GM18520 (cell line): Measurements from ENCODE around the gene SPATA6.
"Not testable (repeated sequence)": the region's sequence is repeated elsewhere in the genome, so short reads cannot be mapped to it uniquely, and the experiment has no call there.

Experiments used
- ATAC-seq: cut with Tn5 transposase; IDR thresholded peaks from one replicate; pipeline ENCODE4 v1.9.1; 2021; ENCODE audit not compliant: unreplicated experiment

SPATA6 gene

DNA sequence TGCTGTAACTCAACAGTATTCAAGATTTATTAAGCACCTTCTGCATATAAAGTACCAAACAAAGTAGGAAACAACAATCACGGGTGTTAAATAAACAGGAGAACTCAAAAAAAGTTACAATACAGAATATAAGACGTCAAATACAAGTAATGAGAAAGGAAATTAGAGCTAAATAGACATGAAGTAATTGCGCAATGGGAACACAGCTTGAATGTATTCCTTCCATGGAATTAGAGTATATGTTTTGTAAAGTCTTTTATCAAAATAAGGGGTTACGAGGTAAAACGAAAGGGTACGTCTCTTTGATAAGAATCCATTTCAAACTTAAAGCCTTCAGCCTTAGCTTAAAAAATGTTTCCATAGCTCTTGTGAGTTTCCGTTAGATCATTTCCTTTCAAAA lies 109.1 kb downstream of the SPATA6 start:
- ATAC-seq = no peak

GRCh38 chr1:48356901-48357300 lies 115.1 kb downstream of the SPATA6 start:
- no peak for ATAC-seq

DNA sequence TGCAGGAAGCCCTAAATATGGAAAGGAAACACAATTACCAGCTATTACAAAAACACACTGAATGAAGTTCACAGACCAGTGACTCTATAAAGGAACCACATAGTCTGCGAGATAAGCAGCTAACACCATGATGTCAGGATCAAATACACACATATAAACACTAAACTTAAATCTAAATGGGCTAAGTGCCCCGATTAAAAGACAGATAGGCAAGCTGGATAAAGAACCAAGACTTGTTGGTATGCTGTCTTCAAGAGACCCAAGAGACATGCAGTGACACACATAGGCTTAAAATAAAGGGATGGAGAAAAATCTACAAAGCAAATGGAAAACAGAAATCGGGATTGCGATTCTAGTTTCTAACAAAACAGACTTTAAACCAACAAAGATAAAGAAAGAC lies 127.6 kb downstream of the SPATA6 start:
- ATAC-seq = no peak

DNA sequence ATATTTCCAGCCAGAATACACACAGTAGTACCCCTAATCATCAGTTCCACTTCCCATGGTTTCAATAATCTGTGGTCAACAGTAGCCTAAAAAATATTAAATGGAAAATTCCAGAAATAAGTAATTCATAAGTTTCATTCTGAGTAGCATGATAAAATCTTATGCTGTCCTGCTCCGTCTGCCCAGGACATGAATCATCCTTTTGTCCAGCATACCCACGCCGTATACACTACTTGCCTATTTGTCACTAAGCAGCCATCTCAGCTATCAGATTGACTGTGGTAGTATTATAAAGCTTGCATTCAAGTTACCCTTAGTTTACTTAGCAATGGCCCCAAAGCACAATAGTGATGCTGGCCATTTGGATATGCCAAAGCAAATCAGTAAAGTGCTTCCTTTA lies 130.8 kb downstream of the SPATA6 start:
- no peak for ATAC-seq

- ATAC-seq = no peak
These were observed 133.7 kb downstream of the SPATA6 start for GRCh38 chr1:48338257-48338656.

- no peak for ATAC-seq
These were observed 138.7 kb downstream of the SPATA6 start for GRCh38 chr1:48333316-48333715.

GRCh38 chr1:48332115-48332514 lies 139.9 kb downstream of the SPATA6 start:
- ATAC-seq = no peak

DNA sequence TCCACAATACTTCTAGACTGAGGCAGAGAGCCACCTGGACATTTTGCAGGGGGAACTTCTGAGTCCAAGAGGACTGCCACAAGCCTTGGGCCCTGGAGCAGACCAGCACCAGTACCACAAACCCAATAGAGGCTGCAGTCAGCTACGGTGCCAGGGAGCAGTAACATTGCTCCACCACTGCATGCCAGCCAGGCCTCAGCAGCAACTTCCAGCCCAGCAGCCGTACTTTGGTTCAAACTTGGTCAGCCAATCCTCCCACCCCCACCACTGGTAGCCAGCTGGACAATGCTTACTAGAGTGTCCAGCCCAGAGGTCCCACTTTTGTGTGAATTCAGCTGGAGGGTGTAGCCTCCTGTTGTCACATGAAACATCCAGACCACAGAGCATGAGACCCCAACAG lies 142.1 kb downstream of the SPATA6 start:
- ATAC-seq = no peak

DNA sequence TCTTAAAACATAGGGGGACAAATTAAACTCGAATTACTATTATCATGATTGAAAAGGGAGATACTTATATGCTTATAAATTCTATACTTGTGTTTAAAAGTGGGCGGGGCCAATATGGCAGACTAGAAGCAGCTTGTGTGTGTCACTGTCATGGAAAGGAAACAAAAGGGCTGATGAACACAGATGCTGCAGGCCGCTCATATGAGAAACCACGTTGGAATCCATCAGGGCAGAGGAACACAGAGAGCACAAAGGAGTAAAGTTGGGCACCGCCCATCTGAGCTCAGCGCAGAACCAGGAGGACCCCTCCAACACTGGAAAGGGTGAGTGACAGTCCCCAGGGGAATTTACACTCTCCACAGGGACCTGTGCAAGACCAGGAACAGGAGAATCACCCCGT lies 142.5 kb downstream of the SPATA6 start:
- no peak for ATAC-seq

DNA sequence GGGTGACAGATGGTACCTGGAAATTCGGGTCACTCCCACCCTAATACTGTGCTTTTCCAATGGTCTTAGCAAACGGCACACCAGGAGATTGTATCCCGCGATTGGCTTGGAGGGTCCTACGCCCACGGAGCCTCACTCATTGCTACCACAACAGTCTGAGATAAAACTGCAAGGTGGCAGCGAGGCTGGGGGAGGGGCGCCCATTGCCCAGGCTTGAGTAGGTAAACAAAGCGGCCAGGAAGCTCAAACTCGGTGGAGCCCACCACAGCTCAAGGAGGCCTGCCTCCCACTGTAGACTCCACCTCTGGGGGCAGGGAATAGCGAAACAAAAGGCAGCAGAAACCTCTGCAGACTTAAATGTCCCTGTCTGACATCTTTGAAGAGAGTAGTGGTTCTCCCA lies 160.2 kb downstream of the SPATA6 start:
- not testable (repeated sequence) for ATAC-seq

DNA sequence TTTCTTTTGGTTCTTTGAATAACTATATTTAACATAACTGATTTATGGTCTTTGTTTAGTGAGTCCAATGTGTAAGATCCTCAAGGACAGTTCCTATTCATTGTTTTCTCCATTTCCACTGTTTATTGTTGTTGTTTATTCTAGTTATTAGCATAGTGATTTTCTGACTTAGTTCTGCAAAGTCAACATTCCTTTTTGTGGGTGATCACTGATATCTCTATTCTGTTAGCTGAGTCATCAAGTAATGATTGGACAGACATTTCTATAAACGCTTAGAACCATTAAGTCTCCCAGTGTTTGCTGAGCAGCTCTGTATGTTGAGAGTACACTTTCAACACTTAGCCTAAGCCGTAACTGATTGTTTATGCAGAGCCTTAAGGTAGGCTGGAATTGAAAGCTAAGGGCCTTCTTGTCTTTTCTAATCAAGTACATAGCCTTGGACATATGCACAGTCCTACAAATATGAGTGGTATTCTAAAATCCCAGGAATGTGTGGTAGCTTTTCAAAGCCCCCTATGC lies 162.4 kb downstream of the SPATA6 start:
- no peak for ATAC-seq

DNA sequence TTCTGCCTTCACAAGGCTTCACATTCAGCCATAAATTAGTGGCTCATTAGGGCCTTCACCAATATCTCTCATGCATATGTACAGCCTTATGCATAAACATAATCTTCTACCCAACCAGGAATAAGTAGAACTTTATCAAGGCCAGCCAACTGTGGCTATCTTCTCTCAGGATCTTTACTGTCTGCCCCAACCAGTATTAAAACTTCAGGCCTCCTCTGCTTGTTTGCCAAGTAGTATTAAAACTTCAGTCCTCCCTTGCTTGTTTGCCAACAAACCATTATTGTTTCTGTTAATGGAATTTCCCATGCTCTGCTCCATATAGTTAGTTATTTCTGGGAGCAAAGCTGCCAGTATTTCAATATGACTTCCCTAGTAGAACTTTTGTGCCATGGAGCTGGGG lies 169.4 kb downstream of the SPATA6 start:
- no peak for ATAC-seq

DNA sequence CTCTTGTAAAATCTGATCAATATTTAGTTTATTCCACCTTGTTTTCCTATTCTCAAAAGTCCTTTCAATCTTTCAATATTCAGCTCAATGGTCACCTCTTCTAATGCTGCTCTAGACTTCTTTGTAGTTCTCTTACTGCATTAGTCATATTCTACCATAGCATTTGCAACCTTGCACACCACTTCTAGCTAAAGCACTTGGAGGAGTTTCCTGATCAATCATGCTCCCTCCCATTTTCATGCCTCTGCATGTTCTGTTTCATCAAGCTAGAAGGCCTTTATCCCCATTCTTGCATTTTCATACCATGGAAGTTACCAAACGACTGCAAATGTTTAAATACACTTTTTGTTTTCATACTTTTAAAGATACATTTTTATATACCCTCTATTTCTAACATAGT lies 177.3 kb downstream of the SPATA6 start:
- no peak for ATAC-seq

- ATAC-seq = not testable (repeated sequence)
These were observed 177.9 kb downstream of the SPATA6 start for GRCh38 chr1:48294094-48294493.

DNA sequence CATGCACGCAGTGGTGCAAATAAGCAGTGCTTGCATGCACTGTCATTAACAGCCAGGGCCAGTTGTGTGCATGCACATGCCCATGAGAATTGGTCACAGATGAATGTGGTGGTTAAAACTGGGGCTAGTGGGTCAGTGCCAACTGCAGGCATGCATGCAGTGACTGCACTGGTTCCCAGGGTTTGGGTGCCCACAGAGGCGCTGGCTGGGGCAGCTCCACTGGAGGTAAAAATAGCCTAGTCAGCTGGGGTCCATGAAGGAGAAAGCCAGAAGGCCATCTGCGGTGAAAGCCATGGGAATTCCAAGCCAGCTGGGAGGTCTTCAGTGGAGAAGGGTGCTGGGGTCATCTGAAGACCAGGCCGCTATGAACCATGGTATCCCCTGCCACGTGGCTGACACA lies 179.3 kb downstream of the SPATA6 start:
- no peak for ATAC-seq

DNA sequence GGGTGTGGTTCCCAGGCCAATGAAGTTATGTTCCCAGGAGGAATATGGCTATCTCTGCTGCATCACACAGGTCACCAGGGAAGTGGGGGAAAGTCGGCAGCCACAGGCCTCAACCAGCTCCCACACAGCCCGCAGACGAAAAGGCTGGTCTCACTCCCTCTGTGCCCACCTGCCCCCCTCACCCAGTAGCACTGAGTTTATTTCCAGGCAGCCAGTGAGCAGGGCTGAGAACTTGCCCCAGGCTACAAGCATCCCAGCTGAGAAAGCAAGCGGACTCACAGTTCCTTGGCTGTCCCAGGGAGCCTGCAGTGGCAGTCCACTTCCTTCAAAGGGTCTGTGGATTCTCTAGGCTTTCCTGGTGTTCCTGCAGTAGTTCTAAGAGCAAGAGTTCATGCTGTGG lies 180.6 kb downstream of the SPATA6 start:
- no peak for ATAC-seq

GRCh38 chr1:48285525-48285924 lies 186.5 kb downstream of the SPATA6 start:
- ATAC-seq = no peak

DNA sequence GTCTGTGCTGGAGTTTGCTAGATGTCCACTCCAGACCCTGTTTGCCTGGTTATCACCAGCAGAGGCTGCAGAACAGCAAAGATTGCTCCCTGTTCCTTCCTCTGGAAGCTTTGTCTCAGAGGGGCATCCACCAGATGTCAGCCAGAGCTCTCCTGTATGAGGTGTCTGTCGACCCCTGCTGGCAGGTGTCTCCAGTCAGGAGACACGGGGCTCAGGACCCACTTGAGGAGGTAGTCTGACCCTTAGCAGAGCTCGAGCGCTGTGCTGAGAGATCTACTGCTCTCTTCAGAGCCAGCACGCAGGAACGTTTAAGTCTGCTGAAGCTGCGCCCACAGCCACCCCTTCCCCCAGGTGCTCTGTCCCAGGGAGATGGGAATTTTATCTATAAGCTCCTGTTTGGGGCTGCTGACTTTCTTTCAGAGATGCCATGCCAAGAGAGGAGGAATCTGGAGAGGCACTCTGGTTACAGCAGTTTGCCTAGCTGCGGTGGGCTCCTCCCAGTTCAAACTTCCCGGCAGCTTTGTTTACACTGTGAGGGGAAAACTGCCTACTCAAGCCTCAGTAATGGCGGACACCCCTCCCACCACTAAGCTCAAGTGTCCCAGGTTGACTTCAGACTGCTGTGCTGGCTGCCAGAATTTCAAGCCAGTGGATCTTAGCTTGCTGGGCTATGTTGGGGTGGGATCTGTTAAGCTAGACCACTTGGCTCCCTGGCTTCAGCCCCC lies 187.1 kb downstream of the SPATA6 start:
- not testable (repeated sequence) for ATAC-seq

GRCh38 chr1:48282329-48282728 lies 189.7 kb downstream of the SPATA6 start:
- not testable (repeated sequence) for ATAC-seq

DNA sequence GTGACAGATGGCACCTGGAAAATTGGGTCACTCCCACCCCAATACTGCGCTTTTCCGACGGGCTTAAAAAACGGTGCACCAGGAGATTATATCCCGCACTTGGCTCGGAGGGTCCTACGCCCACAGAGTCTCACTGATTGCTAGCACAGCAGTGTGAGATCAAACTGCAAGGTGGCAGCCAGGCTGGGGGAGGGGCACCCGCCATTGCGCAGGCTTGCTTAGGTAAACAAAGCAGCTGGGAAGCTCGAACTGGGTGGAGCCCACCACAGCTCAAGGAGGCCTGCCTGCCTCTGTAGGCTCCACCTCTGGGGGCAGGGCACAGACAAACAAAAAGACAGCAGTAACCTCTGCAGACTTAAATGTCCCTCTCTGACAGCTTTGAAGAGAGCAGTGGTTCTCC lies 194.6 kb downstream of the SPATA6 start:
- ATAC-seq = not testable (repeated sequence)

- ATAC-seq = no peak
These were observed 205.4 kb downstream of the SPATA6 start for GRCh38 chr1:48266576-48266975.

GRCh38 chr1:48263041-48263440 lies 209.0 kb downstream of the SPATA6 start:
- no peak for ATAC-seq

GRCh38 chr1:48261881-48262400 lies 210.1 kb downstream of the SPATA6 start:
- no peak for ATAC-seq
